Lung (tissue), 12 donors: ENCODE measurements around the gene DTNA. TPM values are rescaled to one million over a fixed set of nuclear protein-coding genes. Genes with fewer than 3 reads are reported as not detected.
A peak's percentile ranks its signal among the peaks of the same experiment; 100 is the strongest.

ENCODE experiments used
- ATAC-seq: fragments of 200-7000 bp; cut with Tn5 transposase; one replicate; pipeline ENCODE4 v1.9.1; 2020; ENCODE audit warnings: moderate number of reproducible peaks; ENCODE audit not compliant: insufficient read depth, low FRiP score
- DNase-seq, 3 donors: peaks; one replicate each; pipeline ENCODE4 v3.0.0-alpha.2; 2013 to 2017
- H3K27ac ChIP-seq, 2 donors: one replicate each; pipeline ENCODE4 v1.5.1; 2013; ENCODE audit warnings: mild to moderate bottlenecking in 2 of 2, moderate library complexity in 2 of 2, control low read depth in 1 of 2, inconsistent platforms in 1 of 2, low read depth in 1 of 2, low read length in 1 of 2
- H3K27me3 ChIP-seq, 3 donors: one replicate each; pipeline ENCODE4 v1.5.1; 2013; ENCODE audit warnings: low read length in 2 of 3; ENCODE audit not compliant: control insufficient read depth in 3 of 3, insufficient read depth in 3 of 3
- H3K36me3 ChIP-seq, 4 donors: one replicate each; pipeline ENCODE4 v1.5.1; 2013; ENCODE audit warnings: low read length in 4 of 4, mild to moderate bottlenecking in 1 of 4, moderate library complexity in 1 of 4; ENCODE audit not compliant: control insufficient read depth in 4 of 4, insufficient read depth in 4 of 4
- H3K4me1 ChIP-seq, 5 donors: one replicate each; pipeline ENCODE4 v1.5.1; 2013; ENCODE audit warnings: low read length in 5 of 5, mild to moderate bottlenecking in 2 of 5, moderate library complexity in 1 of 5; ENCODE audit not compliant: control insufficient read depth in 5 of 5, insufficient read depth in 5 of 5
- H3K4me3 ChIP-seq: one replicate; pipeline ENCODE4 v1.5.1; 2013; ENCODE audit warnings: mild to moderate bottlenecking, control low read depth, moderate library complexity
- H3K9ac ChIP-seq, 2 donors: one replicate each; pipeline ENCODE4 v1.5.1; 2013; ENCODE audit warnings: low read length in 2 of 2, control low read depth in 1 of 2; ENCODE audit not compliant: insufficient read depth in 1 of 2
- H3K9me3 ChIP-seq, 4 donors: one replicate each; pipeline ENCODE4 v1.5.1; 2013; ENCODE audit warnings: low read length in 3 of 4, mild to moderate bottlenecking in 1 of 4, moderate library complexity in 1 of 4; ENCODE audit not compliant: control insufficient read depth in 4 of 4, insufficient read depth in 3 of 4
- WGBS, 2 donors: extraction: QIAGEN DNeasy Blood & Tissue Kit; methylation state at CpG; one replicate each; pipeline ENCODE4 v1.1.7; 2013; 5-methylcytosine and 5-hydroxymethylcytosine counted together
- polyA plus RNA-seq, 2 donors: library from polyadenylated mRNA; stranded (reverse); fragments of 200-250 nt; gene quantifications; one replicate each; pipeline ENCODE4 v1.2.1, GENCODE V29; 2013
- total RNA-seq, 2 donors: library from RNA; depleted of rRNA in 1 of 2; stranded (reverse); fragments of >200 nt in 1 of 2; gene quantifications; one replicate each; pipeline ENCODE4 v1.2.1, GENCODE V29; 2014 to 2021
- TF ChIP-seq, protein P1 (sequence below): IDR thresholded peaks from 2 replicates; pipeline ENCODE4 v1.5.1; 2012; ENCODE audit warnings: mild to moderate bottlenecking; ENCODE audit errors: control extremely low read depth, extremely low read depth
- donor health status: control.
- donor health status: control.
- donor health status: Bipolar disorder and iron deficiency.
- donor health status: healthy.
- donor health status: DM: yes; HTN: yes; CAD: no.

The DTNA gene
- total and polyA plus RNA-seq, 4 donors: 5.0 to 23.8 (median 12.9) TPM

DNA sequence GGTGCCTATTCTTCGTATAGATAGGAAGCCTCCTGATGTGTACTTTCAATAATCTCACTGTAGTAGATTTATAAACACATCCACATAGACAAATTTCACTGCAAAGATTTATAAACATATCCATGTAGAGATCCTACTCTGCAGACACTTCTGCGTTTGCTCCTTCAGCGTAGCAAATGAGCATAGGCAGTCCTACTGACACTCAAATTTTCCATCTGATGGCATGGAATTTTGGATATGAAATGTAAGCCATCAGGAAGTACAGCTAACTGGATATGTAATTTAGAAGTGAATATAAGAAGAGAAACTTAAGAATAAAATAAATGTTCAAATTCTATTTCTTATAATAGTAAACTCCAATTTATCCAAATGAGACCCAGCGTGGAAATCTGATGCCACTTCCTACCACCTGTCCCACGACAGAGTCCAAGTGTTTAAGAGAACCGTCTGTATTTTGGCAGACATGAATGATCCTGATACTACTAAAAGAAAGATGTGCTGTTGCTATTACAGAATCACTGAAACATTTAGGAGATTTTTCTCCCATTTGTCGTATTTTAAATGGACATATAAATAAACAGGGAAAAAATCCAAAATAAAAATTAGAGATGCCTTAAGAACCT lies 86.0 kb downstream of the DTNA start:
- ATAC-seq: no peak
- WGBS, 2 donors: 70 to 85% methylated on average over 7 of the region's 7 CpGs
- Histone ChIP-seq H3K9me3 (no peaks in the 10 kb centered on the region), H3K27ac (no peak overlapping the region), H3K9ac (no peak overlapping the region), H3K4me3 (no peak overlapping the region), H3K36me3 (peaks cover 0 to 4% (median 0%) of the 10 kb centered on the region in 4 donors), H3K4me1 (peaks cover 0 to 30% (median 12%) of the 10 kb centered on the region in 5 donors), H3K27me3 (no peaks in the 10 kb centered on the region)
- DNase-seq: no peak
- TF ChIP-seq, protein P1, sequence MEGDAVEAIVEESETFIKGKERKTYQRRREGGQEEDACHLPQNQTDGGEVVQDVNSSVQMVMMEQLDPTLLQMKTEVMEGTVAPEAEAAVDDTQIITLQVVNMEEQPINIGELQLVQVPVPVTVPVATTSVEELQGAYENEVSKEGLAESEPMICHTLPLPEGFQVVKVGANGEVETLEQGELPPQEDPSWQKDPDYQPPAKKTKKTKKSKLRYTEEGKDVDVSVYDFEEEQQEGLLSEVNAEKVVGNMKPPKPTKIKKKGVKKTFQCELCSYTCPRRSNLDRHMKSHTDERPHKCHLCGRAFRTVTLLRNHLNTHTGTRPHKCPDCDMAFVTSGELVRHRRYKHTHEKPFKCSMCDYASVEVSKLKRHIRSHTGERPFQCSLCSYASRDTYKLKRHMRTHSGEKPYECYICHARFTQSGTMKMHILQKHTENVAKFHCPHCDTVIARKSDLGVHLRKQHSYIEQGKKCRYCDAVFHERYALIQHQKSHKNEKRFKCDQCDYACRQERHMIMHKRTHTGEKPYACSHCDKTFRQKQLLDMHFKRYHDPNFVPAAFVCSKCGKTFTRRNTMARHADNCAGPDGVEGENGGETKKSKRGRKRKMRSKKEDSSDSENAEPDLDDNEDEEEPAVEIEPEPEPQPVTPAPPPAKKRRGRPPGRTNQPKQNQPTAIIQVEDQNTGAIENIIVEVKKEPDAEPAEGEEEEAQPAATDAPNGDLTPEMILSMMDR: no peak

DNA sequence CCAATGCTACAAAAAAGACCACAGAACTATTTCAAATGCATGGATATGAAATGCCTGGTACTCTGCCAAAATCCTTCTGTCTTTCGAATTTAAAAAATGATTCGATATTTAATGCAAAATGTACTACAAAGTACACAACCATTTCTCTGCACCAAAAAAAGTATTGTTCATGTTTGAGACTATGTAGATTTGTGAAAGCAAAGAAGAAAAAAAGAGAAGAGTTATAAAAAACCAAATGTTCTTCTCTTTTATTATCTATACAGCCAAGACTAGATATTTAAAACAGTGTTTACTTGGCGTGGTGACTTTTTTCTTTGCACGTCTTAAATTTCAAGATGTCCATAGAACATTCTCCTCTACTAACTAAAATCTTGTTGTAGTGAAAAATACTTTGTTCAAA lies 89.2 kb downstream of the DTNA start:
- peak in 1 of 3 donors; percentile 31 for DNase-seq
- 68 to 91% methylated on average over 4 of the region's 4 CpGs for WGBS, 2 donors
- no peak overlapping the region for H3K9ac ChIP-seq

DNA sequence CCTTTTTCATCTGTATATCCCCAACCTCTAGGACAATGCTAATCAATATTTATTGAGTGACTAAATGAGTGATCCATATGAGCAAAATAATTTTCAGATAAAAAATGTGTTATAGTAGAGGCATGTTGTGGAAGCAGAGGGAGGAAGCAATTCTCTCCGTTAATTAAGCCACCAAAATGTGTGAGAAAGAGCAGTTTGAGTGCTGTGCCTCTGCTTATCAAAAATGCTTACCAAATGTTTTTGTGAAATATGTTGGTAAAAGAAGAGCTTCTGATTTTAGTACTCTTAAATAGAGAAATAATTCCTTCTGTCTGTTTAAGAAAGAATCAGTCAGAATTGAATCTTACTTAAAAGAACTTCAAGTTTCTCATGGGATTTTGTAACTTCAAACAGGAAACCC lies 90.3 kb downstream of the DTNA start:
- no peak overlapping the region for H3K27ac ChIP-seq
- no peak overlapping the region for H3K4me3 ChIP-seq
- DNase-seq (no peak), ATAC-seq (no peak)
- no peak overlapping the region for H3K9ac ChIP-seq
- 75 to 82% methylated on average over 1 of the region's 1 CpG for WGBS, 2 donors
- no peaks in the 10 kb centered on the region for H3K9me3 ChIP-seq
- peaks cover 0 to 2% (median 0%) of the 10 kb centered on the region in 4 donors for H3K36me3 ChIP-seq
- H3K27me3 ChIP-seq: no peaks in the 10 kb centered on the region
- TF ChIP-seq, protein P1: no peak
- H3K4me1 ChIP-seq: peaks cover 0 to 17% (median 8%) of the 10 kb centered on the region in 5 donors

More for the DNA sequence above, 89.2 kb downstream of the DTNA start:
- no peaks in the 10 kb centered on the region for H3K27me3 ChIP-seq
- H3K9me3 ChIP-seq: no peaks in the 10 kb centered on the region
- no peak overlapping the region for H3K4me3 ChIP-seq
- H3K36me3 ChIP-seq: peaks cover 0 to 2% (median 0%) of the 10 kb centered on the region in 4 donors
- no peak for ATAC-seq
- H3K4me1 ChIP-seq: peaks cover 0 to 23% (median 17%) of the 10 kb centered on the region in 5 donors
- TF ChIP-seq, protein P1: no peak
- no peak overlapping the region for H3K27ac ChIP-seq

DNA sequence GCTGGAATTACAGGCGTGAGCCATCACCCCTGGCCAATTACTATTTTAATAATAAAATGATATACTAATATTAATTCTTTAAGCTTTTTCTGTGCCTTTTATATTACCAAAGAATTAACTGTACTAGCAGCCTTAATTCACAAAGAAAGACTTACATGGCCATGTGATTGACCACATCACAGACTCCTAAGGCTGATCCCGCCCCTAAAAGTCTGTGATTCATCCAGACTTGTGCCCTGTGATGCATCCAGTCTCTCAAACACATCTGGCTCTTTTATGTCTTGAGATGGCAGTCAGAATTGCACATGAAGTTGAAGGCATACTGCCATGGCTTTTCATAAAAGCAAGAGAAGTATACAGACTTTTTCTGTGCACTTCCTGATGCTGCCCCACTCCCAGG lies 91.7 kb downstream of the DTNA start:
- DNase-seq (no peak), ATAC-seq (no peak)
- H3K4me3 ChIP-seq: no peak overlapping the region
- TF ChIP-seq, protein P1: no peak
- H3K27ac ChIP-seq: no peak overlapping the region
- H3K9me3 ChIP-seq: no peaks in the 10 kb centered on the region
- no peaks in the 10 kb centered on the region for H3K27me3 ChIP-seq
- H3K36me3 ChIP-seq: no peaks in the 10 kb centered on the region
- 88 to 90% methylated on average over 2 of the region's 2 CpGs for WGBS, 2 donors
- H3K4me1 ChIP-seq: peaks cover 0 to 27% (median 10%) of the 10 kb centered on the region in 5 donors
- no peak overlapping the region for H3K9ac ChIP-seq
